Measurements from ENCODE around the gene AKAP13.

AKAP13 gene

GRCh38 chr15:85380217-85380811 is at the start of gene AKAP13:
Gene AKAP13, plus strand, starts transcription at chr15:85380603. Its CDS starts 105,118 bp downstream, at chr15:85485721.
- Histone ChIP-seq H3K4me3 (peak within 1 kb of the TSS; percentile 91), H3K9me3 (no peaks in the 10 kb centered on the region), H3K9ac (peak within 1 kb of the TSS; percentile 85), H3K36me3 (no peaks in the 10 kb centered on the region), H3K27me3 (no peaks in the 10 kb centered on the region), H4K20me1 (peaks cover 42% of the 10 kb centered on the region), H3K4me2 (peak within 1 kb of the TSS; percentile 91), H3K4me1 (peaks cover 44% of the 10 kb centered on the region), H3K27ac (peak within 1 kb of the TSS; percentile 77)
- TF ChIP-seq Cebpa-rat (IDR thresholded peaks at IDR 0.05): no peak

GRCh38 chr15:85330901-85331588 is 49.4 kb upstream of the AKAP13 start:
- H3K27me3 ChIP-seq: no peaks in the 10 kb centered on the region
- peak overlapping the region; percentile 95 for H3K4me2 ChIP-seq
- H3K27ac ChIP-seq: peak overlapping the region; percentile 89
- no peaks in the 10 kb centered on the region for H3K9me3 ChIP-seq
- H4K20me1 ChIP-seq: no peaks in the 10 kb centered on the region
- no peaks in the 10 kb centered on the region for H3K36me3 ChIP-seq
- peak overlapping the region; percentile 68 for H3K4me3 ChIP-seq
- TF ChIP-seq Cebpa-rat (IDR thresholded peaks at IDR 0.05): no peak
- H3K4me1 ChIP-seq: peaks cover 49% of the 10 kb centered on the region
- peak overlapping the region; percentile 80 for H3K9ac ChIP-seq

DNA sequence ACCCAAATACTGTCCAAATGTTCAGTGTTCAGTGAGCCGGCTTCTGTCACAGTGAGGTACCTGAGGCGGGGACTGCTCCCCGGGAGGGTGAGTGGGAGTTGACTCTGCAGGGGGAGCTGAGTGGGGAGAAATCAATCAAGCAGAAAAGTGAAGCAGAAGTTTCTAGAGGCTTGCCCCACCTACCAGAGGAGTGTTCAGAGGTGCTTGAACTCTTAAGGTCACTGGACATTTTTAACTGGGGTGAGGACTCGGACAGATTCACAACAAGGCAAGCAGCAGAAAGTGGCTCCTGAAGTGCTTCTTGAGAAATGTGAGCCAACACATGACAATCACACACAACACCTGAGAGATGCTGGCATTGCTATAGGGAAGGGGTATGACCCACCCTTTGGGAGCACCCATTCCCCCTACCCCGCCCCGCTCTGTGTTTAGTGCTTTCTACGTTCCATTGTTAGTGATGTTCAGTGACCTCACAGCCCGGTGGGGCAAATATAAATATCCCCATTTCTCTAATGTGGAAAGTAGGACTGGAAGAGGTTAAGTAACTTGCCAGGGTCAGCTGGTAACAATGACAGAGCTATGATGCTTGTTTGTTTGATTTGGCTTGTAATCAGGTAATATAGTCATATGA is 48.6 kb upstream of the AKAP13 start:
- peak overlapping the region; percentile 68 for H3K4me3 ChIP-seq
- no peak for TF ChIP-seq Cebpa-rat (IDR thresholded peaks at IDR 0.05)
- H3K4me1 ChIP-seq: peaks cover 49% of the 10 kb centered on the region
- H3K36me3 ChIP-seq: no peaks in the 10 kb centered on the region
- peak overlapping the region; percentile 95 for H3K4me2 ChIP-seq
- no peaks in the 10 kb centered on the region for H3K27me3 ChIP-seq
- H4K20me1 ChIP-seq: no peaks in the 10 kb centered on the region
- no peaks in the 10 kb centered on the region for H3K9me3 ChIP-seq
- peak overlapping the region; percentile 89 for H3K27ac ChIP-seq
- peak overlapping the region; percentile 80 for H3K9ac ChIP-seq

- TF ChIP-seq Cebpa-rat (IDR thresholded peaks at IDR 0.05): no peak
- Histone ChIP-seq H3K9me3 (no peaks in the 10 kb centered on the region), H3K4me3 (no peak overlapping the region), H3K4me1 (peaks cover 38% of the 10 kb centered on the region), H3K27me3 (no peaks in the 10 kb centered on the region), H3K4me2 (no peak overlapping the region), H3K27ac (no peak overlapping the region), H3K9ac (no peak overlapping the region), H4K20me1 (no peaks in the 10 kb centered on the region), H3K36me3 (no peaks in the 10 kb centered on the region)
Measured at GRCh38 chr15:85333132-85333831, 47.1 kb upstream of the AKAP13 start.

GRCh38 chr15:85334241-85334640 is 46.2 kb upstream of the AKAP13 start:
- Histone ChIP-seq H3K9me3 (no peaks in the 10 kb centered on the region), H3K9ac (no peak overlapping the region), H3K27ac (no peak overlapping the region), H3K4me2 (no peak overlapping the region), H3K4me3 (no peak overlapping the region), H4K20me1 (no peaks in the 10 kb centered on the region), H3K27me3 (no peaks in the 10 kb centered on the region), H3K4me1 (peaks cover 28% of the 10 kb centered on the region), H3K36me3 (no peaks in the 10 kb centered on the region)
- TF ChIP-seq Cebpa-rat (IDR thresholded peaks at IDR 0.05): no peak

DNA sequence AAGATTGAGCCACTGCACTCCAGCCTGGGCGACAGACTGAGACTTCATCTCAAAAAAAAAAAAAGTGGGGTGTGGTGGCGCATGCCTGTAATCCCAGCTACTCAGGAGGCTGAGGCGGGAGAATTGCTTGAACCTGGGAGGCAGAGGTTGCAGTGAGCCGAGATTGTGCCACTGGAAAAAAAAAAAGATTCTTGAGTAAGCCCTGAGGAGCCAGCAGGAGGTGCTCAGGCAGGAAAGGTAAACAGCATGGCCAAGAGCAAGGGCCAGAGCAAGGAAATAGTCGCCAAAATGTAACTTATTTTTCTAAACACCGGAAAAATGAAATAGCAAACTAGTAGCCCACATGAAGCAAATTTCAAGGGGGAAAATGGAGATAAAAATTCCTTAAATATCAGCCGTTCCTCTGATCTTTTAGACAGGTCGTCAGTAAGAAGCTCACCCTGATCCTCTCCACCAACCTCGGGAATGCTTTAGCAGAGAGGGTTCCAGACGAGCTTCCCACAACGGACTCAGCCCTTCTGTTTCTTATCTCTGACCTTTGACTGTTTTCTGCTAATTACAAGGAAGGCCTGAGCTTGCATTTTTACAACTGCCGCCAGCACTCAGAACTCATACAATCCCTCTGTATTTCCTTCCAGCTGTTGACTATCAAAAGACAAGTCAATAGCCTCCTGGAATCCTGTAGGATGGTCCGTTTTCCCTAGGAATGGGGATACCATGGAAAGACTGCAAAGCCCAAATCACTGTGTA is 45.0 kb upstream of the AKAP13 start:
- H3K4me3 ChIP-seq: no peak overlapping the region
- H4K20me1 ChIP-seq: no peaks in the 10 kb centered on the region
- no peaks in the 10 kb centered on the region for H3K36me3 ChIP-seq
- TF ChIP-seq Cebpa-rat (IDR thresholded peaks at IDR 0.05): no peak
- peaks cover 21% of the 10 kb centered on the region for H3K4me1 ChIP-seq
- H3K27ac ChIP-seq: no peak overlapping the region
- H3K4me2 ChIP-seq: no peak overlapping the region
- no peaks in the 10 kb centered on the region for H3K27me3 ChIP-seq
- no peak overlapping the region for H3K9ac ChIP-seq
- H3K9me3 ChIP-seq: no peaks in the 10 kb centered on the region

- H3K9me3 ChIP-seq: no peaks in the 10 kb centered on the region
- TF ChIP-seq Cebpa-rat (IDR thresholded peaks at IDR 0.05): no peak
- no peak overlapping the region for H3K9ac ChIP-seq
- no peak overlapping the region for H3K27ac ChIP-seq
- no peak overlapping the region for H3K4me3 ChIP-seq
- H3K27me3 ChIP-seq: no peaks in the 10 kb centered on the region
- no peaks in the 10 kb centered on the region for H3K36me3 ChIP-seq
- peaks cover 6% of the 10 kb centered on the region for H3K4me1 ChIP-seq
- H3K4me2 ChIP-seq: no peak overlapping the region
- no peaks in the 10 kb centered on the region for H4K20me1 ChIP-seq
Measured at GRCh38 chr15:85336880-85337279, 43.5 kb upstream of the AKAP13 start.

DNA sequence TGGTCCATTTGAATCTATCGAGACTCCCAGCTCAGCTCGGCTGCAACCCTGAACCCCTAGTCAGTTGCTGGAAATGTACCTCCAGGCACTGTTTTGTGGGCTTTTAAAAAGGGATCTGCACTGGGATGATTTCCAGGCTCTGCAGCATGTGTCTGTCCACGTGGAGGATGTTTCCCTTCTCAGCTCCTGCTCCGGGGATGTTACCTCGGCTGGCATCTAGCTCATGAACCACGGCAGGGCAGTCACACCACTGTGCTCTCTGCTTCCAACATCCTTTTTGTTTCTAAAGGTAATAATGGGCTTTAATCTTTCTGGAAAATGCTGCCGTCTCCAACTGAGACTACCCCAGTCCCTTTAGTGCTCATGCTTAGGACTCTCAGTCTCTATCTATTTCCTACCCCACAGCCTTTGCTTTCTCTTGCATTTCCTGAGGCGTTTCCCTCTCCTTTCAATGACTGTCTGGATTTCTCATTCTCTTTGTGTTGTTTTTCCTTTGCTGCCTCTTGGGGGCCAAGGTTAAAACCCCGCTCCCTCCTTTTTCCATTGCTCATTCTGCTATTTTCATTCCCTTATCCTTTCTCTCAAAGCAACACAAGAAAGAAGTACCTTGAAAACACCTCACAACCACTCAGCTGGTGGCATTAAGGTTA is 42.9 kb upstream of the AKAP13 start:
- no peaks in the 10 kb centered on the region for H3K9me3 ChIP-seq
- no peak overlapping the region for H3K9ac ChIP-seq
- no peaks in the 10 kb centered on the region for H4K20me1 ChIP-seq
- no peaks in the 10 kb centered on the region for H3K27me3 ChIP-seq
- H3K4me3 ChIP-seq: no peak overlapping the region
- no peak overlapping the region for H3K27ac ChIP-seq
- H3K4me1 ChIP-seq: no peaks in the 10 kb centered on the region
- H3K4me2 ChIP-seq: no peak overlapping the region
- no peaks in the 10 kb centered on the region for H3K36me3 ChIP-seq
- TF ChIP-seq Cebpa-rat (IDR thresholded peaks at IDR 0.05): no peak

- Histone ChIP-seq H3K36me3 (no peaks in the 10 kb centered on the region), H3K4me3 (no peak overlapping the region), H3K4me2 (no peak overlapping the region), H3K27me3 (no peaks in the 10 kb centered on the region), H3K4me1 (no peaks in the 10 kb centered on the region), H3K27ac (no peak overlapping the region), H3K9me3 (no peaks in the 10 kb centered on the region), H3K9ac (no peak overlapping the region), H4K20me1 (no peaks in the 10 kb centered on the region)
- TF ChIP-seq Cebpa-rat (IDR thresholded peaks at IDR 0.05): no peak
Measured at GRCh38 chr15:85340321-85340665, 40.1 kb upstream of the AKAP13 start.

Measured in BLaER1 (cell line).